PC-3 (cell line): ENCODE data around the gene USP1.

Experiments
- CTCF ChIP-seq: fragments of 300-600 bp; sonication (generic); conservative IDR thresholded peaks from 2 replicates; pipeline ENCODE4 v1.5.1; 2017; ENCODE audit warnings: antibody characterized with exemption, low read depth, mild to moderate bottlenecking, low read length
- EZH2 ChIP-seq: fragments of 300-600 bp; sonication (generic); IDR thresholded peaks from one replicate; pipeline ENCODE4 v1.6.1; 2017; ENCODE audit warnings: antibody characterized with exemption, mild to moderate bottlenecking, low read length; ENCODE audit not compliant: unreplicated experiment
- EZH2phosphoT487 ChIP-seq: fragments of 300-600 bp; sonication (generic); IDR thresholded peaks from 2 replicates; pipeline ENCODE4 v1.6.1; 2018; ENCODE audit warnings: mild to moderate bottlenecking, antibody characterized with exemption, low read length, borderline replicate concordance

- TF ChIP-seq CTCF (no peak), EZH2phosphoT487 (no peak), EZH2 (no peak)
Observed at GRCh38 chr1:62448221-62448933, 11.5 kb downstream of the USP1 start.
